ENCODE data around the gene YAF2. TPM values are rescaled to one million over a fixed set of nuclear protein-coding genes. Genes with fewer than 3 reads are reported as not detected.

Gene YAF2
- total RNA-seq, 2 experiments from 2014 or later = 53.6 to 54.7 TPM

DNA sequence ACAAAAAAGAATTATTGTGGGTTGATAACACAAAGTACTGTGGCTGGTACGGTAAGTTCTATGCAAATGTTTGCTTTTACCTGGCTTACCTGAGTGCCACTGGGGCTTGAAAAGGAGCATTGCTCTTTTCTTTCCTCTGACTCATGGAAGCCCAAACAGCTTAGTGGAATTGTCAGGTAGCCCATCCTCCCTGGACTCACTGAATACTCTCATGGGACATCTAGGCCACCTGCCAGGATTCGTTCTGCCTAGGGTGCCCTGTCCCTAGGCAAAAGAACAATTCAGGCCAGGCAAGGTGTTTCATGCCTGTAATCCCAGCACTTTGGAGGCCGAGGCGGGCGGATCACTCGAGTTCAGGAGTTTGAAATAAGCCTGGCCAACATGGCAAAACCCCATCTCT, 22.5 kb upstream of the YAF2 start:
- H3K27me3 ChIP-seq (ENCODE audit: control insufficient read depth in 1 of 2, insufficient read depth in 2 of 2, low read length in 2 of 2) = no peaks in the 10 kb centered on the region
- intact Hi-C loops (cut with DNase I, micrococcal nuclease) = no loop called here
- Mint-ChIP-seq H3K36me3 (ENCODE audit: low read depth) (no peaks in the 10 kb centered on the region), H3K4me3 (no peak overlapping the region), H3K4me1 (ENCODE audit: low read depth) (no peaks in the 10 kb centered on the region), H3K9me3 (no peaks in the 10 kb centered on the region), H3K27ac (no peak overlapping the region), H3K27me3 (no peaks in the 10 kb centered on the region)
- no peaks in the 10 kb centered on the region for H3K9me3 ChIP-seq (ENCODE audit: control insufficient read depth in 1 of 2, insufficient read depth in 1 of 2, low read length in 2 of 2)
- H3K27ac ChIP-seq (ENCODE audit: low read depth in 1 of 2, low read length in 2 of 2) = no peak overlapping the region
- no peak overlapping the region for H3K4me3 ChIP-seq (ENCODE audit: low read length)
- H3K36me3 ChIP-seq (ENCODE audit: insufficient read depth, low read length) = no peaks in the 10 kb centered on the region
- ChIA-PET POLR2A (no interaction called here), CTCF (no interaction called here)
- no peaks in the 10 kb centered on the region for H3K4me1 ChIP-seq (ENCODE audit: insufficient read depth, low read length)
- TF ChIP-seq, protein P1, sequence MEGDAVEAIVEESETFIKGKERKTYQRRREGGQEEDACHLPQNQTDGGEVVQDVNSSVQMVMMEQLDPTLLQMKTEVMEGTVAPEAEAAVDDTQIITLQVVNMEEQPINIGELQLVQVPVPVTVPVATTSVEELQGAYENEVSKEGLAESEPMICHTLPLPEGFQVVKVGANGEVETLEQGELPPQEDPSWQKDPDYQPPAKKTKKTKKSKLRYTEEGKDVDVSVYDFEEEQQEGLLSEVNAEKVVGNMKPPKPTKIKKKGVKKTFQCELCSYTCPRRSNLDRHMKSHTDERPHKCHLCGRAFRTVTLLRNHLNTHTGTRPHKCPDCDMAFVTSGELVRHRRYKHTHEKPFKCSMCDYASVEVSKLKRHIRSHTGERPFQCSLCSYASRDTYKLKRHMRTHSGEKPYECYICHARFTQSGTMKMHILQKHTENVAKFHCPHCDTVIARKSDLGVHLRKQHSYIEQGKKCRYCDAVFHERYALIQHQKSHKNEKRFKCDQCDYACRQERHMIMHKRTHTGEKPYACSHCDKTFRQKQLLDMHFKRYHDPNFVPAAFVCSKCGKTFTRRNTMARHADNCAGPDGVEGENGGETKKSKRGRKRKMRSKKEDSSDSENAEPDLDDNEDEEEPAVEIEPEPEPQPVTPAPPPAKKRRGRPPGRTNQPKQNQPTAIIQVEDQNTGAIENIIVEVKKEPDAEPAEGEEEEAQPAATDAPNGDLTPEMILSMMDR (IDR thresholded peaks at IDR 0.05) = no peak
- DNase-seq (no peak), ATAC-seq (ENCODE audit: poor library complexity) (no peak)

DNA sequence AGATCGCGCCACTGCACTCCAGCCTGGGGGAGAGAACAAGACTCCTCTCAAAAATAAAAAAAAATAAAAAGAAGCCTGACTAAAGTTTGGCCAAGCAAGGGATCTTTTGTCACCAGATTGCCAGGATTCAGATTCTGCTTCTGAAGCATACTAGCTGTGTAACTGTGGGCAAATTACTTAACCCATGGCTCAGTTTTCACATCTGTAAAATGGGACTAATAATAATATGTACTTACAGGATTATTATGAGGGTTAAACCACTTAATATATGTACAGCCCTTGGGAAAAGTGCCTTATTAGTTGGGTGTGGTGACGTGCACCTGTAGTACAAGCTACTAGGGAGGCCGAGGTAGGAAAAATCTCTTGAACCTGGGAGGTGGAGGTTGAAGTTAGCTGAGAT, 21.7 kb upstream of the YAF2 start:
- Mint-ChIP-seq H3K4me3 (no peak overlapping the region), H3K36me3 (ENCODE audit: low read depth) (no peaks in the 10 kb centered on the region), H3K27me3 (no peaks in the 10 kb centered on the region), H3K4me1 (ENCODE audit: low read depth) (no peaks in the 10 kb centered on the region), H3K27ac (no peak overlapping the region), H3K9me3 (no peaks in the 10 kb centered on the region)
- POLR2A ChIA-PET = no interaction called here
- H3K27ac ChIP-seq (ENCODE audit: low read depth in 1 of 2, low read length in 2 of 2) = no peak overlapping the region
- TF ChIP-seq, protein P1 (IDR thresholded peaks at IDR 0.05) = no peak
- no peaks in the 10 kb centered on the region for H3K36me3 ChIP-seq (ENCODE audit: insufficient read depth, low read length)
- intact Hi-C loops (cut with DNase I, micrococcal nuclease) = no loop called here
- H3K27me3 ChIP-seq (ENCODE audit: control insufficient read depth in 1 of 2, insufficient read depth in 2 of 2, low read length in 2 of 2) = no peaks in the 10 kb centered on the region
- DNase-seq = no peak
- ATAC-seq (ENCODE audit: poor library complexity) = no peak
- CTCF ChIA-PET = no interaction called here
- H3K4me3 ChIP-seq (ENCODE audit: low read length) = no peak overlapping the region
- H3K4me1 ChIP-seq (ENCODE audit: insufficient read depth, low read length) = no peaks in the 10 kb centered on the region
- no peaks in the 10 kb centered on the region for H3K9me3 ChIP-seq (ENCODE audit: control insufficient read depth in 1 of 2, insufficient read depth in 1 of 2, low read length in 2 of 2)

DNA sequence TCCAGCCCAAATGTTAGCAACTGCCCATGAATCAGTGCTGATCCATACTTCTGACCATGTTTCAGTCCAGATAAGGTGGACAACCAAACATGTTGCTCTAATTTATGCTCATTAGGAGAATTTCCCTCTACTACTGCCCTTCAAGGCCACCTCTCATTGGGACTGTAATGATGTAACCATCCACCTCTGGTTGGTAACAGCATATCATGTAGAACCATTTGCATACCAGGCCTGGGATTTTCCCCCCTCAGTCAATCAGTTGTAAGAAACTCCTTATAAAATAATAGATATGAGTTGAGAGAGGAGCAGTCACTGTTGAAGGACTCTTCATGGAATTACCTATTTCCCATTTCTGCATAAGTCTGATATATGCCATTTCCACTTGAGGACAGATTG, 17.8 kb upstream of the YAF2 start:
- Histone ChIP-seq H3K9me3 (ENCODE audit: control insufficient read depth in 1 of 2, insufficient read depth in 1 of 2, low read length in 2 of 2) (no peaks in the 10 kb centered on the region), H3K27me3 (ENCODE audit: control insufficient read depth in 1 of 2, insufficient read depth in 2 of 2, low read length in 2 of 2) (no peaks in the 10 kb centered on the region), H3K36me3 (ENCODE audit: insufficient read depth, low read length) (no peaks in the 10 kb centered on the region), H3K27ac (ENCODE audit: low read depth in 1 of 2, low read length in 2 of 2) (no peak overlapping the region), H3K4me3 (ENCODE audit: low read length) (no peak overlapping the region), H3K4me1 (ENCODE audit: insufficient read depth, low read length) (no peaks in the 10 kb centered on the region)
- ATAC-seq (ENCODE audit: poor library complexity) (no peak), DNase-seq (no peak)
- Mint-ChIP-seq H3K4me3 (no peak overlapping the region), H3K27ac (no peak overlapping the region), H3K36me3 (ENCODE audit: low read depth) (no peaks in the 10 kb centered on the region), H3K27me3 (no peaks in the 10 kb centered on the region), H3K4me1 (ENCODE audit: low read depth) (no peaks in the 10 kb centered on the region), H3K9me3 (peaks cover 2% of the 10 kb centered on the region)
- TF ChIP-seq, protein P1 (IDR thresholded peaks at IDR 0.05) = no peak
- CTCF ChIA-PET = no interaction called here
- intact Hi-C loops (cut with DNase I, micrococcal nuclease) = no loop called here
- POLR2A ChIA-PET = no interaction called here

Measured in CD4-positive, alpha-beta T cell (primary cell).